Measurements from ENCODE around the gene LEUTX.
"Not testable (repeated sequence)": the region's sequence is repeated elsewhere in the genome, so short reads cannot be mapped to it uniquely, and the experiment has no call there.

The LEUTX gene

GRCh38 chr19:39752390-39752789 lies 26.3 kb upstream of the LEUTX start:
- no peak for TF ChIP-seq CTCF (IDR thresholded peaks at IDR 0.05; ENCODE audit: borderline replicate concordance, control extremely low read depth, extremely low read depth, insufficient read depth, missing control alignments)
- DNase-seq (ENCODE audit: low spot score), result no peak
- in situ Hi-C loops (cut with MboI; ENCODE audit: low sequenced_read_pairs, unreplicated experiment), result no loop called here

DNA sequence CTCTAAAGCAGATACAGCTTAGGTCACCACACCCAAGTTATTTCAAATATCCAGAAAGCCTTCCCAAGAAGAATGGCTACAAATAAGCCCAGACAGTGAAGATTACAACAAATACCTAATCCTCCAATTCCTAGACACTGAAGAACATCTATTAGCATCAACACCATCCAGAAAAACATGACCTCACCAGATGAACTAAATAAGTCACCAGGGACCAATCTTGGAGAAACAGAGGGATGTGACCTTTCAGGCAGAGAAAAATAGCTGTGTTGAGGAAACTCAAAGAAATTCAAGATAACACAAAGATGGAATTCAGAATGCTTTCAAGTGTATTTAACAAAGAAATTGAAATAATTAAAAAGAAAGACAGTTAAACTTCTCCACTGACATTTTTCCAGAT lies 25.9 kb upstream of the LEUTX start:
- no peak for TF ChIP-seq CTCF (IDR thresholded peaks at IDR 0.05; ENCODE audit: borderline replicate concordance, control extremely low read depth, extremely low read depth, insufficient read depth, missing control alignments)
- in situ Hi-C loops (cut with MboI; ENCODE audit: low sequenced_read_pairs, unreplicated experiment), result no loop called here
- DNase-seq (ENCODE audit: low spot score), result no peak

GRCh38 chr19:39754544-39754943 lies 24.1 kb upstream of the LEUTX start:
- in situ Hi-C loops (cut with MboI; ENCODE audit: low sequenced_read_pairs, unreplicated experiment), result no loop called here
- TF ChIP-seq CTCF (IDR thresholded peaks at IDR 0.05; ENCODE audit: borderline replicate concordance, control extremely low read depth, extremely low read depth, insufficient read depth, missing control alignments), result no peak
- no peak for DNase-seq (ENCODE audit: low spot score)

DNA sequence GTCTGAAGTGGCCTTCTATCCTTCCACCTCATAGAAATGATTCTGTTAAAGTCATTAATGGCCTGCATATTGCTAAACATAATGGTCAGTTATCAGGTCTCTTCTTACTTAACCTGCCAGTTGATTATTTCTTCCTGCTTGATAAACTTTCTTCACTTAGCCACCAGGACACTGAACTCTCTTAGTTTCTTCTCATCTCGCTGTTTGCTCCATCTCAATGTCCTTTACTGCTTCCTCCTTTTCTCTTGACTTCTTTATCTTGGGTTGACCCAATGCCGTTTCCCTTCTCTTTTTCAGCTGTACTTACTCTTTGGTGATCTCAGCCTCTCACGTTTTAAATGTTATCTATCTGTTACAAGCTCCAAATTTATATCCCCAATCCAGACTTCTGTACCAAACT lies 23.7 kb upstream of the LEUTX start:
- DNase-seq (ENCODE audit: low spot score), result no peak
- TF ChIP-seq CTCF (IDR thresholded peaks at IDR 0.05; ENCODE audit: borderline replicate concordance, control extremely low read depth, extremely low read depth, insufficient read depth, missing control alignments), result no peak
- in situ Hi-C loops (cut with MboI; ENCODE audit: low sequenced_read_pairs, unreplicated experiment), result loop anchor here (5.0 kb wide), 1 partner anchor 73 kb away; no protein-coding TSS in a partner anchor

GRCh38 chr19:39759457-39760184 lies 19.0 kb upstream of the LEUTX start:
- in situ Hi-C loops (cut with MboI; ENCODE audit: low sequenced_read_pairs, unreplicated experiment), result loop anchor here (5.0 kb wide), 1 partner anchor 77 kb away; no protein-coding TSS in a partner anchor
- no peak for TF ChIP-seq CTCF (IDR thresholded peaks at IDR 0.05; ENCODE audit: borderline replicate concordance, control extremely low read depth, extremely low read depth, insufficient read depth, missing control alignments)
- DNase-seq (ENCODE audit: low spot score), result no peak

DNA sequence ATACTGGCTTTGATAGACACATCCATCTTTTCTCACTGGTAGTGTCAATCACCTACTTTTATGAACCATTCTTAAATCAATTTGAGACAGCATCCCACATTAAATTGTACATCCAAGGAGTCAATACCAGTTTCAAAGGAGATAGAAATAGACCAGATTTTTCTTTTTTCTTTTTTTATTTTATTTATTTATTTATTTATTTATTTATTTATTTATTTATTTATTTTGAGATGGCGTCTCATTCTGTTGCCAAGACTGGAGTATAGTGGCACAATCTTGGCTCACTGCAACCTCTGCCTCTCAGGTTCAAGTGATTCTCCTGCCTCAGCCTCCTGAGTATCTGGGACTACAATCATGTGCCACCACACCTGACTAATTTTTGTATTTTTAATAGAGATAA lies 16.8 kb upstream of the LEUTX start:
- DNase-seq (ENCODE audit: low spot score); in situ Hi-C loops (cut with MboI; ENCODE audit: low sequenced_read_pairs, unreplicated experiment): not testable (repeated sequence)
